ENCODE measurements around the gene TSPEAR.

- TF ChIP-seq CTCF (IDR thresholded peaks at IDR 0.05) (no peak), ZFX (IDR thresholded peaks at IDR 0.05; ENCODE audit: borderline replicate concordance) (no peak)
Measured at GRCh38 chr21:44595524-44595923, 115.8 kb downstream of the TSPEAR start.

Data from 22Rv1 (cell line).